Brain microvascular endothelial cell (primary cell): ENCODE measurements around the gene ESRRA.
A peak's percentile ranks its signal among the peaks of the same experiment; 100 is the strongest.

ENCODE experiments used
- DNase-seq: peaks from one replicate; pipeline ENCODE4 v3.0.0-alpha.2; 2020
- H3K27ac ChIP-seq: fragments of 250-450 bp; sonication (Bioruptor Pico); 2 replicates; pipeline ENCODE4 v1.5.1; 2020; ENCODE audit warnings: mild to moderate bottlenecking, moderate library complexity
- H3K27me3 ChIP-seq: fragments of 250-450 bp; sonication (Bioruptor Pico); replicated peaks from 2 replicates; pipeline ENCODE4 v1.5.1; 2020; ENCODE audit warnings: mild to moderate bottlenecking
- H3K36me3 ChIP-seq: fragments of 250-450 bp; sonication (Bioruptor Pico); replicated peaks from 2 replicates; pipeline ENCODE4 v1.5.1; 2020; ENCODE audit warnings: mild to moderate bottlenecking
- H3K4me3 ChIP-seq: 2 replicates; pipeline ENCODE4 v1.5.1; 2011; ENCODE audit warnings: low read depth, mild to moderate bottlenecking, control low read depth, low read length, moderate library complexity
- in situ Hi-C: cut with HindIII; loops from 2 replicates; pipeline ENCODE4 v1.10.0; 2017; ENCODE audit warnings: low sequenced_read_pairs, low pct_ligation_motif_present
- TF ChIP-seq, protein P1 (sequence below): IDR thresholded peaks from 2 replicates; pipeline ENCODE4 v1.5.1; 2011; ENCODE audit warnings: low read depth, mild to moderate bottlenecking, moderate library complexity, low read length, control low read depth, inconsistent platforms; ENCODE audit errors: missing control alignments

ESRRA gene

DNA sequence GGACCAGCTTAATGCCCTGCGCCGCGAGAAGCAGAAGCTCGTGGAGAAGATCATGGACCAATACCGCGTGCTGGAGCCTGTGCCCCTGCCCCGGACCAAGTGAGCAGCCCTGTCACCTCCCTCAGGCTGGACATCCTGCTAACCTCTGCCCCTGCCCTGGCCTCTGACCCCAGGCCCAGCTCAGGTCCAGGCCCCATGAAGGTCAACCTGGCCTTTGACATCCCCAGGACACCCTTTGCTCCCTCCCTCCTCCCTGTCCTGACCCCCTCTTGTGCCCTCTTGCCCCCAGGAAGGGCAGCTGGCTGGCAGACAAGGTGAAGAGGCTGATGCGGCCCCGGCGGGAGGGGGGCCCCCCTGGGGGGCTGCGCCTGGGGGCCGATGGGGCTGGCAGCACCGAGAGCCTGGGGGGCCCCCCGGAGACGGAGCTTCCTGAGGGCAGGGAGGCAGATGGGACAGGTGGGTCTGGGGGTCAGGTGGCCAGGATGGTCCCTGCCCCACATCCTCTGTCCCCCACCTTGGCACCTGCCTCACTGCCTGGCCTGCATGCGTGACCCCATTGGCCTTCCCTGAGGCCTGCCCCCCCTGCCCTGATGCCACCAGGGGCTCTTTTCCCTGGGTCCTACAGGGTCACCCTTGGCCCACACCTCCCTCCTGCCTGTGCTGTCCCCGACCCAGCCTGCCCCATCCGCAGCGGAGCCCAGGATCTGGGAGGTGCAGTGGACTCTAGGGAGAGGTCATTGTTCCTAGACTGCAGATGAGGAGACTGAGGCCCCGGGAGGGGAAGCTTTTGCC lies 48.6 kb downstream of the ESRRA start:
- H3K4me3 ChIP-seq, result no peak overlapping the region
- H3K27me3 ChIP-seq, result no peaks in the 10 kb centered on the region
- in situ Hi-C loops, result no loop called here
- H3K27ac ChIP-seq, result no peak overlapping the region
- no peaks in the 10 kb centered on the region for H3K36me3 ChIP-seq
- DNase-seq, result no peak
- TF ChIP-seq, protein P1, sequence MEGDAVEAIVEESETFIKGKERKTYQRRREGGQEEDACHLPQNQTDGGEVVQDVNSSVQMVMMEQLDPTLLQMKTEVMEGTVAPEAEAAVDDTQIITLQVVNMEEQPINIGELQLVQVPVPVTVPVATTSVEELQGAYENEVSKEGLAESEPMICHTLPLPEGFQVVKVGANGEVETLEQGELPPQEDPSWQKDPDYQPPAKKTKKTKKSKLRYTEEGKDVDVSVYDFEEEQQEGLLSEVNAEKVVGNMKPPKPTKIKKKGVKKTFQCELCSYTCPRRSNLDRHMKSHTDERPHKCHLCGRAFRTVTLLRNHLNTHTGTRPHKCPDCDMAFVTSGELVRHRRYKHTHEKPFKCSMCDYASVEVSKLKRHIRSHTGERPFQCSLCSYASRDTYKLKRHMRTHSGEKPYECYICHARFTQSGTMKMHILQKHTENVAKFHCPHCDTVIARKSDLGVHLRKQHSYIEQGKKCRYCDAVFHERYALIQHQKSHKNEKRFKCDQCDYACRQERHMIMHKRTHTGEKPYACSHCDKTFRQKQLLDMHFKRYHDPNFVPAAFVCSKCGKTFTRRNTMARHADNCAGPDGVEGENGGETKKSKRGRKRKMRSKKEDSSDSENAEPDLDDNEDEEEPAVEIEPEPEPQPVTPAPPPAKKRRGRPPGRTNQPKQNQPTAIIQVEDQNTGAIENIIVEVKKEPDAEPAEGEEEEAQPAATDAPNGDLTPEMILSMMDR, result no peak

DNA sequence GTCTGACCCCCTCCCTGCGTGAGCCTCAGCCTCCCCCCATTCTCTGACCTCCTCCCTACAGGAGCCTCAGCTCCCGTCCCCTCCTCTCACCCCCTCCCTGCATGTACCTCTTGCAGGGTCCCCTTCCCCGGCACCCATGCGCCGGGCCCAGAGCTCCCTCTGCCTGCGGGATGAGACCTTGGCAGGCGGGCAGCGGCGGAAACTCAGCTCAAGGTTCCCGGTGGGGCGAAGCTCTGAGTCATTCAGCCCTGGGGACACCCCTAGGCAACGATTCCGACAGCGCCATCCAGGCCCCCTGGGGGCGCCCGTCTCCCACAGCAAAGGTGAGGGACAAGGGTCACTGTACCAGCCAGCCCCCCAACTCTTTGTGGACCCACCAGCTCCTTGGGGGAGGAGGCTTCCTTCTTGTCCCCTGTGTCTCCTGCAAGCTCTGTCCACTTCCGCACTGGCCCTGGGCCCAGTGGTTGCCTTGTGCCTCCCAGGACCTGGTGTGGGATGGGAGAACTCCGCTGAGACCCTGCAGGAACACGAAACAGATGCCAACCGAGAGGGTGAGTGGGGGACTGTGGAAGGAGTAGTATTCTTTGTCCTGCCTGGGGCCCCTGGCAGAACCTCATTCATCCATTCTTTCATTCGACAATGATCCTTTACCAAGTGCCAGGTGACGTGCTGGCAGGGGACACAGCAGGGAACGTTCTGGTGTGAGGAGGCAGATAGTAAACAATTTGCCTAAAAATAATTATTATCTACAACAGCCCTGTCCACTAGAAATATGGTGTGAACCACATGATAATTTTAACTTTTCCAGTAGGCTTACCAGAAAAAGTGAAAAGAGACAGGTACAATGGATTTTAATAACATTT lies 50.0 kb downstream of the ESRRA start:
- peak overlapping the region; percentile 46 for H3K27ac ChIP-seq
- DNase-seq, result peak; percentile 65
- no peaks in the 10 kb centered on the region for H3K27me3 ChIP-seq

DNA sequence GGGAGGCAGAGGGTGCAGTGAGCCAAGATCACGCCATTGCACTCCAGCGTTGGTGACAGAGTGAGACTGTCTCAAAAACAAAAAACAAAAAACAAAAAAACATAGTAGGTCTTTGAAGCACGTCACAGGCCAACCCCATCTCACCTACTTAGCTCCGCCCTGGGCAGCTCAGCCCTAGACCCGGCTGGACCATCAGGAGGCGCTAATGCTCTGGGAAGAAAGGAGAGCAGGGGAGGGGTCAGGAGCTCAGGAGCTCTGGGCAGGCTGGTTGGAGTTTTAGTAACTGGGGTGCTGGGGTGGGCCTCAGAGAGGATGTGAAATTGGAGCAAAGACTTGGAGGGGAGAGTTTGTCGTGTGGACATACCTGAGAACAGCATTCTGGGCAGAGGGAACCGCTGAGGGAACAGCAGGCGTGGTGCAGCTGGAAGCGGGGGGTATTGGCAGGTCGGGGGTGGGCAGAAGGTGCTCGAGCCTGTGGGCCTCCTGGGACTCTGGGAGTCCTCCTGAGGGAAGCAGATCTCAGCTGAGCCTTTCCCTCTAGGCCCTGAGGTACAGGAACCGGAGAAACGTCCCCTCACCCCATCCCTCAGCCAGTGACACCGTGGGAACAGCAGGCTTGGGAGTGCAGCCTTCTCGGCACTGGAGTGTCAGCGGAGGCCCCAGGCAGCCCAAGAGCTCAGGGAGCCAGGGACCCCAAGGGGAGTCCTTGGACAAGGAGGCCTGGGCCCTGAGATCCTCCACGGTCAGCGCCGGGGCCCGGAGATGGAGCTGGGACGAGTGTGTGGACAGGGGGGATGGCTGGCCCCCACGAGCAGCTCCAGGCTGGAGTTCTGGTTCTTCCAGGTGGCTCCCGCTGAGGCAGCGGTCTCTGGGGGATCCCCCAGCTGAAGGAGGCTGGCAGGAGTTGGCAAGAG lies 51.4 kb downstream of the ESRRA start:
- H3K27me3 ChIP-seq, result no peaks in the 10 kb centered on the region
- no peak for DNase-seq
- no peak overlapping the region for H3K27ac ChIP-seq
- in situ Hi-C loops, result no loop called here
- TF ChIP-seq, protein P1, result peak; percentile 71
- H3K4me3 ChIP-seq, result no peak overlapping the region
- H3K36me3 ChIP-seq, result peaks cover 3% of the 10 kb centered on the region

More for the DNA sequence above, 50.0 kb downstream of the ESRRA start:
- TF ChIP-seq, protein P1, result peak; percentile 89
- Histone ChIP-seq H3K4me3 (peak overlapping the region; percentile 37), H3K36me3 (no peaks in the 10 kb centered on the region)
- in situ Hi-C loops, result no loop called here

DNA sequence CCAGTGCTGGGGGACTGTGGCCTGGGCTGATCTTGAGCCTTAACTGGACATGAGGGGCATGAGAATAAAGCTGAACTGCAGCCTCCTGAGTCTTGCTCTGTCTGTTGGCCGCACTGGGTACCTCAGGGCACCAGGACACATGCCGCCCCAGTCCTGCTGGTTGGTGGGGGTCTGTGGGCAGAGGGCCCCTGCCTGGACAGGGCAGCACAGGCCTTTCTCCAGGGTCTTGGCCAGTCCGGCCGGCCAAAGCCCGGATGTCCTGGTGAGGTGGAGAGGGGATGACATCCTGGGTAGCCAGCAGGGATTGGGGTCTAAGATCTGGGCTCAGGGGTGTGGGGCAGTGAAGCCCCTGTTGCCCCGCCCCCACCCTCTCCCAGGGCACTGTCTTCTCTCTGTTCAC lies 52.1 kb downstream of the ESRRA start:
- TF ChIP-seq, protein P1, result no peak
- no peak overlapping the region for H3K4me3 ChIP-seq
- H3K36me3 ChIP-seq, result peaks cover 7% of the 10 kb centered on the region
- no peaks in the 10 kb centered on the region for H3K27me3 ChIP-seq
- no peak overlapping the region for H3K27ac ChIP-seq
- DNase-seq, result no peak
- in situ Hi-C loops, result no loop called here

DNA sequence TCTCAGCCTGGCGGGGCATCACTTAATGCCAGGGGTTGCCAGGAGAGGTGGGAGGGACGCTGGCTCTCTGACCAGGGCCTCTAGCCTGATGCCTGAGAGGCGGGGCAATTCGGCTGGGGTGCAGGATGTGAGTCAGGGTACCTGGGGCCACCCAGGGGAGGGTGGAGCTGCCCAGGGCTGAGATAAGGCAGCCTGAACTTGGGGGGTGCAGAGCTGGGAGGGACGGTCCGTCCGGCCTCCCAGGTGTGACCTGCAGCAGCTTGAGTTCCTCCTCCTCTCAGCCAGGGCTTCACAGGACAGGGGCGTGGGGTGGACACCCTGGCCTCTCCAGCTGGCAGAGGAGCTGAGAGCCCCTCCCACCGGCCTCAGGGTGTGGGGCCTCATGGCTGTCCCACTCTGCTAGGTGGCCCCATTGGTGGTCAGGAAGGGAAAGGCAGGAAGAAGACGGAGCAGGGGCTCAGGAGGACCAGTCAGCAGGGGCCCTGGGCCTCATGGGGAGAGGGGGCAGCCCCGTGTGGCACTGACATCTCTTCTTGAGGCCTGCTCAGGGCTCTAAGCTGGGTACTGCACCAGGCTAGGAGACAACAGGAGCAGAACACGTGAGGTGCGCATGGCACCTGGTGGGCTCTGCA lies 52.7 kb downstream of the ESRRA start:
- Histone ChIP-seq H3K36me3 (peaks cover 11% of the 10 kb centered on the region), H3K27ac (no peak overlapping the region), H3K27me3 (no peaks in the 10 kb centered on the region), H3K4me3 (no peak overlapping the region)
- in situ Hi-C loops, result no loop called here
- no peak for DNase-seq
- TF ChIP-seq, protein P1, result no peak
